NCI-H2196 treated with DMSO at 0.1 percent for 48 hours (cell line): Measurements from ENCODE around the gene GCNT1.
"Not testable (repeated sequence)": the region's sequence is repeated elsewhere in the genome, so short reads cannot be mapped to it uniquely, and the experiment has no call there.

Experiments used
- DNase-seq: peaks from one replicate; lab custom pipeline; 2025; ENCODE audit not compliant: unreplicated experiment; lab: John Stamatoyannopoulos, UW

The GCNT1 gene

DNA sequence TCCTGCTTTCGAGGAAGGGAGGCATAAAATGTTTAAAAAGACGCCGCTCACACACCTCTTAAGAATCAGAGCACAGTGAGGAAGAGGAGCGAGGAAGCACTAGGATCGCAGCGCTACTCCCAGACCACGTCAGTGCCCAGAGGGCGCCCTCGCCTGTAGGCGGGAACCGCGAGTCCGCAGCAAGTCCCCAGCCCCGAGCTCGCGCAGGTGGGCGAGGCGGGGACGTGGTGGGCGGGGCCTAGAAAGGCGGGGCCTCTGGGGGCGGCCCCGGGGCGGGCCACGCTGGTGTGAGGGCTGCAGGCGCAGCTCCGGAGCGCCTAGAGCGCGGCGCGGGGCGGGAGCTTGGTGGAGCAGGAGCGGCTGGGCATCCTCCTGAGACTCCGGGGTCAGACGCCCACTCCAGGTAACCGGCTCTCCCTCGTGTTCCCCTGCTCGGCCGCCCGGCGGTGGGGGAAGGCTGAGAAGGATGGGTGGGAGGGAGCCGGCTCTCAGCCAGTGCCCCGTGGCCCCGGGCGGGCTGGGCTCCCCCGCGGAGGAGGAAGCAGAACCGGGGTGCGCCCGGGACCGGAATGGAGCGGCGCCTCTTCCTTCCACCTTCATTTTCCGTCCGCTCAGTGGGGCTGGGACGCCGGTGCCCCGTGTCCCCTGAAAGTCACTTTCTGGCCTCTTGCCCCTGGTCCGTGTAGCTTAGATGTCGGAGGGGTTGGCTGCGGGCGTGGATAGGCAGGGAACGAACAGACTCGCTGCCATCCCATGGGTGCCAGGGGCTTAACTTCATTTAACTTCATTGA is at the start of gene GCNT1:
Gene GCNT1, plus strand, starts transcription at position 280 of the 791 bp plus-strand sequence. CDS start 43,200 bp downstream, outside the sequence.
- peak; percentile 79 for DNase-seq

DNA sequence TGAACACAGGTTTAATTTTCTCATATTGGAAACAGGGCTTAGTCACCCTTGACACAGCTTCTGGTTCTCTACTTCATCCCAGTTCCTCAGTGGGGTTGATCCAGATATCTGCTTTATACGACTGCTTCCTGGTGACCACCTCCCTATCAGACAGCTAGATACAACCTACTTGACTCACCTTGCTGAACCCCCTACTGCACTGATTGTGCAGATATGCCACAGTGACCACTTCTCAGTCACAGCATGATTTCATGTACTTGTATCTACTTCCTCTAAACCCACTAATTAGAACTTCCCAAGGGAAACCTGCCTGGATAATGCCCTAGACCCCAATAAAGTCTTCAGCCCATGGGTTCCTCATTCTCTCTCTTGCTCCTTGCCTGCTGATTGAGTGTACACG is 46.3 kb upstream of the GCNT1 start:
- DNase-seq, result no peak

DNA sequence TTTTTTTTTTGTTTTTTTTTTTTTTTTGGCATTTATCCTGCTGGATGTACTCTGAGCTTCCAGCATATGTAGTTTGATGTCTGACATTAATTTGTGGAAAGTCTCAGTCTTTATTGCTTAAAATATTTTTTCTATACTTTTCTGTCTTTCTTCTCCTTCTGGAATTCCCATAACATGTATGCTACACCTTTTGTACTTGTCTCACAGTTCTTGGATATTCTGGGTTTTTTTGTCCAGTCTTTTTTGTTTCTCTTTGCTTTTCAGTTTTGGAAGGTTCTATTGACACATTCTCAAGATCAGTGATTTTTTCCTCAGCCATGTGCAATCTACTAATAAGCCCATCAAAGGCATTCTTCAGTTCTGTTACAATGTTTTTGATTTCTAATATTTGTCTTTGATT is 45.3 kb upstream of the GCNT1 start:
- no peak for DNase-seq

DNA sequence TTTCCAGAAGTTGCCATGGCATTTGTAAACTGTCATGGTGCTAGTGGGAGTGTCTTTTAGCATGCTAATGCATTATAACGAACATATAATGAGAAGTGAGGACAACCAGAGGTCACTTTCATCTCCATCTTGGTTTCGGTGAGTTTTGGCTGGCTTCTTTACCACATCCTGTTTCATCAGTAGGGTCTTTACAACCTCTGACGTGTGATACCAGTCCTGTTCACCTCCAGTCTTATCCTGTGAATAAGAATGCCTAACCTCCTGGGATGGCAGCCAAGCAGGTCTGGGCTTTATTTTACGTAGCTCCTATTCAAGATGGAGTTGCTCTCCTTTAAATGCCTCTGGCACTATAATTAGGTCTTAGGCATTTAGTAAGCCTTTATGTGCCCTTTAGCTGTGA is 44.3 kb upstream of the GCNT1 start:
- peak; percentile 22 for DNase-seq

DNA sequence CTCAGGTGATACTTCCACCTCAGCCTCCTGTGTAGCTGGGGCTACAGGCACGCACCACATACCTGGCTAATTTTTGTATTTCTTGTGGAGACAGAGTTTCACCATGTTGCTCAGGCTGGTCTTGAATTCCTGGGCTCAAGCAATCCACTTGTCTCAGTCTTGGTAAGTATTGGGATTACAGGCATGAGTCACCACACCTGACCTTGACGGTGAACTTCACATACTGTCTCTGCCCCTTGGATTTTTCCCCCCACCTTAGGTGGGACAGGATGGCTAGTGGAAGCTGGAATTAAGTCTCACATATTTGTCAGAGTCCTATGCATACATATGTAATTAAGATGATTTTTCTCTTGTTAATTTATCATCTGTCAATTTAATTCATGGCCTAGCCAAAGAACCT is 43.8 kb upstream of the GCNT1 start:
- no peak for DNase-seq

DNA sequence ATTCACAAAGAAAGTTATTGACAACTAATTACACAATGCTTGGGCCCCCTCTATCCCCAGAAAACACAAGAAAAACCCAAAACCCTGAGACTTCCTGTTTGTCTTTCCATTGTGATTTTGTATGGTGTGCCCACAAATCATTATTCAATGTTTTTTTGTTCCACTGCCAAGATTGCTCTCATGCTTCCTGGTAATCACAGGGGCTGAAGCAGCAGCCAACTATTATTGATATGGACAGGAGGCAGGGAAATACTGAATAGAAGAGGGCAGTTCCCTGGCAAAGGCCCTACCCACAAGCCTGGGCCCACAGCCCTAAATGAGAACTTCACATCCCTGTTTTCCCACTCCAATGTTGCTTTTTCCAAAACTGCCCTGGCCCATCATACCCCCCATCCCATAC is 43.3 kb upstream of the GCNT1 start:
- peak; percentile 61 for DNase-seq

DNA sequence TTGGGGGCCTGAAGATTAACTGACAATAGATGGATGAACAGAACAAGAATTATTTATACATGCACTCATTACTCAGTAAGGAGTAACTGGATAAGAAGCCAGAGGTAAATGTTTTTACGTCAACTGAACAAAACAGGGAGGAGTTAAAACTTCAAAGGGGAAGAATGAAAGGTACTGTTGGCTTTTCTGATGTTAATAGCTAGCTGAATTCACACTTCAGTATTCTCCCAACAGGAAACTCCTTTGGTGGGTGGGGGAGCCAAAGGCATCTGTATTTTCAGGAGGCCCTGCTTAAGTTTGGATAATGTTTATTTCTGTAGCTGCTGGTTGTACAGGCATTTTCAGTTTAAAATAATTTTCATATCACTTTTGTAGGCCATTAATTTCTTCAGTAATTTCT is 41.6 kb upstream of the GCNT1 start:
- DNase-seq, result no peak

DNA sequence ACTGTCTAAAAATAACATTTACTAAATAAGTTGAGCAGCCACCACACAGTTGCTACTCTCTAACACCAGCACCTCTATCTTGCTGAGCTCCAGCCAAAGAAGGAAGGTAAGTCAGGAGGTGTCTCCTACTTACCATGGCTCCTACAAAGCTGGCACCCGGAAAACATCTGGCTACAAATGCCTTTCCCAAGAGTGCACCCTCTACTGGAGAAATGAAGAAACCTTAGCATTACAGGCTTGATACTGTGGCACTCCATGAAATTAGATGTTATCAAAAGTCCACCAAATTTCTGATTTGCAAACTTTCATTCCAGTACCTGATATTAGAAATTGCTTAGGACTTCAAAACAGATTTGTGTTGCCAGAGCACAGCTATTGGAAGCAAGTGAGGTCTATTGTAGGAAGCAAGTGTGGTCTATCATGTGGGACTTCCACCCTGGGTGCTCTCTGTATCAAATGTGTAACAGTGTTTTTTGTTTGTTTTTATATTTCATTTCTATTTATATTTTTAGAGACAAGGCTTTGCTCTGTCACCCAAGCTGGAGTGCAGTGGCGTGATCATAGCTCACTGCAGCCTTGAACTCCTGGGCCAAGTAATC is 39.1 kb upstream of the GCNT1 start:
- no peak for DNase-seq

DNA sequence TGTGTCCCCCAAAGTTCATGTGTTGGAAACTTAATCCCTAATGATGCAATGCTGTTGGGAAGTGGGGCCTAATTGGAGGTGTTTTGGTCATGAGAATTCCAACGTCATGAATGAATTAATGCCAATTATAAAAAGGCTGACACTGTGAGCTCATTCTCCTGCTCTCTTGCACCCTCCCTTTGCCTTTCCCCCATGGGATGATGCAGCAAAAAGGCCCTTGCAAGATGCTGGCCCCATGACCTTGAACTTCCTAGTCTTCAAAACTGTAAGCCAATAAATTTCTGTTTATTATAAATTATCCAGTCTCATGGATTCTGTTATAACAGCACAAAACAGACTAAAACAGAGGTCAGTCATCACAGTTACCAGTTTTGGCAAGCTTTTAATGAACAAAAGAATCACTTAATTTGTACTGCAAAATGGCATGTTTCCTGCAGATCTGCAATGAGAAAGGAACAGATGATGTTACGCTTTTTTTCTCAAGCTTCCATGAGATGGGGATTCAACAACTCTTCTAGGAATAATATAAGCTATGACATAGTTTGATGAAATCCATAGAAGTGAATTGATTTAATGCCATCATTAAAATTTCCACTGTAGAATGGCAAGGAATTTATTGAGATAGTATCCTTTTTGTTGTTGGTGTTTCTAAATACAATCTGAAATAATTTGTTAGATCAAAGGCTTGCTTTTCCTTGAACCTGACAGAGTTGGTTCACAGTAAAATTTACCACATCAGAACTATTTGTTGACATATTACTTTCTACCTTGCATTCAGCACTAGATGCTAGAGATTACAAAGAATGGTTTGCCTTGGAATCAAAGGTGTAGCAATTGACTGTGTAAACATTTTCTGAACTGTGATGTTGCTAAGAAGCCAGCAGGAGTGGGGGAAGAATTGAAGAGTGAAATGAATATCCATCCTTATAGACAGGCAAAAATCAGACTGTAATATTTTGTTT is 35.5 kb upstream of the GCNT1 start:
- no peak for DNase-seq

DNA sequence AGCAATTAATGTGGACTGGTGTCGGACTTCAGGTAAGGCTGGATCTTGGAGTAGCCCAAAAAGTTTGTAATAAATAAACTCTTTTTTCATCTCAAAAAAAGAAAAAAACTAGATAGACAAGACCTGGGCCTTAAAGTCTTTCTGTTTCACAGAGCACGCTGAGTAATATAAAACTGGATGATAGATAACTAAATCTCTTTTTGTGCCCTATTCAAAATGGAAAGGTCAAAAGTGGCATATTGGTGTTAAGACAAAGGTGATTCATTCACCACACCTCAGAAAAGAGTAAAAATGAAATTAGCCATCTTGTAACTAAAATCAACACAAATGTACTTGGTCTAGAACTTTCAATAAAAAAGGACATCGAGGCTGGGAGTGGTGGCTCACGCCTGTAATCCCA is 34.5 kb upstream of the GCNT1 start:
- no peak for DNase-seq

DNA sequence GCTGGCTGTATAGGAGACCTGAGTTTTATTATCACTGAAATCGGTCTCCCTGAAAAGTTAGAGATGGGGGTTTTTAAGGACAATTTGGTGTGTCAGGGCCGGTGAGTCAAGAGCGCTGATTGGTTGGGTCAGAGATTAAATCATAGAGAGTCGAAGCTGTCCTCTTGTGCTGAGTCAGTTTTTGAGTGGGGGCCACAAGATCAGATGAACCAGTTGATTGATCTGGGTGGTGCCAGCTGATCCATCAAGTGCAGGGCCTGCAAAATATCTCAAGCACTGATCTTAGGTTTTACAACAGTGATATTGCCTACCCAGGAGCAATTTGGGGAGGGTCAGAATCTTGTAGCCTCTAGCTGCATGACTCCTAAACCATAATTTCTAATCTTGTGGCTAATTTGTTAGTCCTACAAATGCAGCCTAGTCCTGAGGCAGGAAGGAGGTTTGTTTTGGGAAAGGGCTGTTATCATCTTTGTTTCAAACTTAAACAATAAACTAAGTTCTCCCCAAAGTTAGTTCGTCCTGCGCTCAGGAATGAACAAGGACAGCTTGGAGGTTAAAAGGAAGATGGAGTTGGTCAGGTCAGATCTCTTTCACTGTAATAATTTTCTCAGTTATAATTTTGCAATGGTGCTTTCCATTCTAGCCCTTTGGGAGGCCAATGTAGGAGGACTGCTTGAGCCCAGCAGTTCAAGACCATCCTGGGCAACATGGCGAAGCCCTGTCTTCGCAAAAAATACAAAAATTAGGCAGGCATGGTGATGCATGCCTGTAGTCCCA is 33.1 kb upstream of the GCNT1 start:
- no peak for DNase-seq

DNA sequence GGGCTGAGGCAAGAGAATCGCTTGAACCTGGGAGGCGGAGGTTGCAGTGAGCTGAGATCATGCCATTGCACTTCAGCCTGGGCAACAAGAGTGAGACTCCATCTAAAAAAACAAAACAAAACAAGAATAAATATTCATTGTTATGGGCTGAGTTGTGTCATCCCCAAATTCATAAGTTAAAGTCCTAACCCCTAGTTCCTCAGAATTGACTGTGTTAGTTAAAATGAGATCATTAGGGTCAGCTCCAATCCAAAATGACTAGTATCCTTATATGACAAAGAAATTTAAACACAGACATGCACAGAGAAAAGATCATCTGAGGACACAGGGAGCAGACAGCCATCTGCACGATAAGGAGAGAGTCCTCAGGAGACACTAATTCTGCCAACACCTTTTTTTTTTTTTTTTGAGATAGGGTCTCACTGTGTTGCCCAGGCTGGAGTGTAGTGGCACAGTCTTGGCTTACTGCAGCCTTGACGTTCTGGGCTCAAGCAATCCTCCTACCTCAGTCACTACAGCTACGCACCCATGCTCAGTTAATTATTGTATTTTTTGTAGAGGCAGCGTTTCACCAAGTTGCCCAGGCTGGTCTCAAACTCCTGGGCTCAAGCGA is 32.1 kb upstream of the GCNT1 start:
- DNase-seq, result no peak

DNA sequence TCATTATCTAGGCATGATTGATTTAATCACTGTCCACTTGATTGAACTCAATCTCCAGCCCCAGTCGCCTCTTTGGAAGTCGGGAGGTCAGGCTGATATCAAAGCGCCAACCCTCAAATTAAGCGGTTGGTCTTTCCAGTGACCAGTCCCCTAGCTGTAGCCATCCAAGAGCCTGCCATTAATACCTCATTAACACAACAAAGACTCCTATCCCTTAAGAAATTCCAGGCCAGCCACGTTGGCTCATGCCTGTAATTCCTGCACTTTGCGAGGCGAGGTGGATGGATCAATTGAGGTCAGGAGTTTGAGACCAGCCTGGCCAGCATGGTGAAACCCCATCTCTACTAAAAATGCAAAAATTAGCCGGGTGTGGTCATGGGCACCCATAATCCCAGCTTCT is 27.4 kb upstream of the GCNT1 start:
- DNase-seq, result no peak

DNA sequence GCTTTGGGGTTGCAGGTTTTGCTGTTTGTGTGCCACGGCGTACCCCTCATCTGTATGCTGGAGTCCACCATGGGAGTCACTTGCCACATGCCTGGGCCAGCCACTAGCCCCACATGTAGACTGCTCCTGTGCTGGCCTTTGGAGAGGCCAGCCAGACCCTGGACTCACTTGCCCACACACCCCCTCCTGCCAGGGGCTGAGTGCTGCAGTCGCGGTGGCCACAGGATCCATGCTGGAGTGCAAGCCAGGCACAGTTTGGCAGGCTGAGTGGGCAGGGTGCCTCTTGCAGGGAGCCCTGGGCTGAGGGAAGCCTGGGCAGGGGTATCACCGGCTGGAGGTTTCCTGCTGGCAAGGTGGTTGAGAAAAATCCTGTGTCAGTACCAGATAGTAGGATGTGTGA is 25.6 kb upstream of the GCNT1 start:
- no peak for DNase-seq

DNA sequence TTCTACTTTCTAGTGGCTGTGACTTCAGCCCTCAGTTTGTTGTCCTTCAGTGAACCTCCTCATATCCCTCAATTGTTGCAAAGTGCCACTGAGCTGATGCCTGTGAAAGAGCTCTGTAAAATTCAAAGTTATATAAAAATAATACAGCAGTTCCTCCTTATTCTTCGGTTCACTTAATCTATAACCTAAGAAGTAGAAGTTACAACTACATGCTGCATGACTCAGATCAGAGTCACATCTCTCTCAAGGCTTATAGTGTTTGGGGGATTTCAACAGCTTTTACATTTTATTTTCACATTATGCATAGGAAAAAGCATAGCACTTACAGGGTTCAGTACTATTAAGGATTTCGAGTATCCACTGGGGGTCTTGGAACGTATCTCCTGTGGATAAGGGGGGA is 25.1 kb upstream of the GCNT1 start:
- no peak for DNase-seq

DNA sequence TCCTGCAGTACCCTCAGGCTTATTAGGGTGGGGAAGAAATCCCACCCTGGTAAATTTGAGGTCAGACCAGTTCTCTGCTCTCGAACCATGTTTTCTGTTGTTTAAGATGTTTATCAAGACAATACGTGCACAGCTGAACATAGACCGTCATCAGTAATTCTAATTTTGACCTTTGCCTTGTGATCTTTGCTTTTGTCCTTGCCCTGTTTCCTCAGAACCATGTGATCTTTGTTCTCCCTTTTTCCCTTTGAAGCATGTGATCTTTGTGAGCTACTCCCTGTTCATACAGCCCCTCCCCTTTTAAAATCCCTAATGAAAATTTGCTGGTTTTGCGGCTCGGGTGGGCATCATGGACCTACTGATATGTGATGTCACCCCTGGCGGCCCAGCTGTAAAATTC is 24.1 kb upstream of the GCNT1 start:
- not testable (repeated sequence) for DNase-seq

DNA sequence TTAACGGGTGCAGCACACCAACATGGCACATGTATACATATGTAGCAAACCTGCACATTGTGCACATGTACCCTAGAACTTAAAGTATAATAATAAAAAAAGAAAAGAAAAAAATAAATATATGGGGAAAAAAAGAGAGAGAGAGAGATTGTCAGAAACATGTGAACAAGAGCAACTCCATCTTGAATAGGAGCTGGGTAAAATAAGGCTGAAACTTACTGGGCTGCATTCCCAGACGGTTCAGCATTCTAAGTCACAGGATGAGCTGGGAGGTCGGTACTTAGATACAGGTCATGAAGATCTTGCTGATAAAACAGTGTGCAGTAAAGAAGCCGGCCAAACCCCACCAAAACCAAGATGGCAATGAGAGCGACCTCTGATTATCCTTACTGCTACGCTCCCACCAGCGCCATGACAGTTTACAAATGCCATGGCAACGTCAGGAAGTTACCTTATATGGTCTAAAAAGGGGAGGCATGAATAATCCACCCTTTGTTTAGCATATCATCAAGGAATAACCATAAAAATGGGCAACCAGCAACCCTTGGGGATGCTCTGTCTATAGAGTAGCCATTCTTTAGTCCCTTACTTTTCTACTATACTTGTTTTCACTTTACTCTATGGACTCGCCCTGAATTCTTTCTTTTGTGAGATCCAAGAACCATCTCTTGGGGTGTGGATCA is 21.8 kb upstream of the GCNT1 start:
- not testable (repeated sequence) for DNase-seq

DNA sequence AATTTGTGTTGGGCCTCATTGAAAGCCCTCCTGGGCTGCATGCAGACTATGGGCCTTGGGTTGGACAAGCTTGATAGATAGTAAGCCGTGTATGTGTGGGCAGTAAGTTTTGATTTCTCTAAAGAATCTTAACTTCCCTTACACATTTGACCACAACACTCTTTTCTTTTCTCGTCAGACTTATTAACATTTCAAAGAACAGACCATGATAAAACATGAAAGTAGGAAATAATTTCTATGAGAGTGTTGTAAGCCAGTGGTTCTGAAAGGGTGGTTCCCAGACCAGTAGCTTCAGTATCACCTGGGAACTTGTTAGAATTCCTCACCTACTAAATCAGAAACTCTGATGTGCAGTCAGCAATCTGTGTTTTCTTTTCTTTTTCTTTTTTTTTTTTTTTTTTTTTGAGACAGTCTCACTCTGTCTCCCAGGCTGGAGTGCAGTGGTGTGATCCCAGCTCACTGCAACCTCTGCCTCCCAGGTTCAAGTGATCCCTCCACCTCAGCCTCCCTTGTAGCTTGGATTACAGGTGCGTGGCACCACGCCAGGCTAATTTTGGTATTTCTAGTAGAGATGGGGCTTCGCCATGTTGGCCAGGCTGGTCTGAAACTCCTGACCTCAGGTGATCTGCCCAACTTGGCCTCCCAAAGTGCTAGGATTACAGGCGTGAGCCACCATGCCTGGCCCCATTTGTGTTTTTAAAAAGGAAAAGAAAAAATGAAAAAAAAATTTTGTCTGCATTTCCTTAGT is 20.0 kb upstream of the GCNT1 start:
- DNase-seq, result no peak
